Ascending aorta (tissue), 2 donors: ENCODE measurements around the gene NPDC1. TPM values are rescaled to one million over a fixed set of nuclear protein-coding genes. Genes with fewer than 3 reads are reported as not detected.
"Not testable (repeated sequence)": the region's sequence is repeated elsewhere in the genome, so short reads cannot be mapped to it uniquely, and the experiment has no call there.

Experiments
- DNase-seq, 2 donors: peaks; one replicate each; pipeline ENCODE4 v3.0.0-alpha.2; 2019; ENCODE audit warnings: low spot score in 2 of 2
- H3K27ac ChIP-seq, 2 donors: fragments of 200-600 bp; sonication (generic); one replicate each; pipeline ENCODE4 v1.5.1; 2016 to 2017; ENCODE audit warnings: mild to moderate bottlenecking in 1 of 2
- H3K27me3 ChIP-seq: fragments of 200-600 bp; sonication (generic); one replicate; pipeline ENCODE4 v1.5.1; 2017
- H3K36me3 ChIP-seq, 2 donors: fragments of 200-600 bp; sonication (generic); one replicate each; pipeline ENCODE4 v1.5.1; 2016
- H3K4me1 ChIP-seq, 2 donors: fragments of 200-600 bp; sonication (generic); one replicate each; pipeline ENCODE4 v1.5.1; 2016 to 2017; ENCODE audit warnings: mild to moderate bottlenecking in 1 of 2
- H3K4me3 ChIP-seq, 2 donors: fragments of 200-600 bp; sonication (generic); one replicate each; pipeline ENCODE4 v1.5.1; 2016 to 2017; ENCODE audit warnings: mild to moderate bottlenecking in 1 of 2
- H3K9me3 ChIP-seq, 2 donors: fragments of 200-600 bp; sonication (generic); one replicate each; pipeline ENCODE4 v1.5.1; 2016
- CTCF ChIP-seq, 3 experiments: fragments of 200-600 bp in 2 of 3; fragments of 450-650 bp in 1 of 3; sonication (generic) in 2 of 3; IDR thresholded peaks; one replicate each; pipeline ENCODE4 v1.5.1; 2016 to 2019; ENCODE audit warnings: antibody characterized with exemption in 3 of 3, mild to moderate bottlenecking in 1 of 3, moderate library complexity in 1 of 3
- intact Hi-C: fragments of 100-400 bp; cut with DNase I; formaldehyde crosslinking; loops from one replicate; pipeline ENCODE4 v1.15.1; 2023
- total RNA-seq: library from RNA; depleted of rRNA; stranded (reverse); fragments of >200 nt; gene quantifications from one replicate; pipeline ENCODE4 v1.1.0, GENCODE V29; 2016

Gene NPDC1
- total RNA-seq, 1 donor from 2014 or later = 579 TPM

- H3K4me3 ChIP-seq = no peak overlapping the region
- TF ChIP-seq CTCF (IDR thresholded peaks at IDR 0.05) = peak; percentile 85 to 99 (median 98)
- no peak for DNase-seq
- H3K36me3 ChIP-seq = no peaks in the 10 kb centered on the region
- no peaks in the 10 kb centered on the region for H3K9me3 ChIP-seq
- peaks cover 9% of the 10 kb centered on the region for H3K27me3 ChIP-seq
- intact Hi-C loops = loop anchor here (2.0 kb wide), 1 partner anchor 17 kb away; the partner anchor contains the start of gene NPDC1
- peaks cover 0 to 3% of the 10 kb centered on the region in 2 donors for H3K4me1 ChIP-seq
- no peak overlapping the region for H3K27ac ChIP-seq
Measured at GRCh38 chr9:137064027-137064879, 18.3 kb upstream of the NPDC1 start.

GRCh38 chr9:137063311-137064026, 17.5 kb upstream of the NPDC1 start:
- Histone ChIP-seq H3K27ac (no peak overlapping the region), H3K36me3 (no peaks in the 10 kb centered on the region), H3K4me1 (peaks cover 0 to 3% of the 10 kb centered on the region in 2 donors), H3K9me3 (no peaks in the 10 kb centered on the region), H3K27me3 (peaks cover 3% of the 10 kb centered on the region), H3K4me3 (no peak overlapping the region)
- intact Hi-C loops = loop anchor here (2.0 kb wide), 1 partner anchor 17 kb away; the partner anchor contains the start of gene NPDC1
- no peak for DNase-seq
- no peak for TF ChIP-seq CTCF (IDR thresholded peaks at IDR 0.05)

GRCh38 chr9:137062798-137063197, 16.8 kb upstream of the NPDC1 start:
- DNase-seq, H3K36me3 ChIP-seq, H3K4me3 ChIP-seq, H3K4me1 ChIP-seq, intact Hi-C loops, H3K9me3 ChIP-seq, H3K27me3 ChIP-seq, H3K27ac ChIP-seq: not testable (repeated sequence)

- no peak for TF ChIP-seq CTCF (IDR thresholded peaks at IDR 0.05)
- intact Hi-C loops = no loop called here
- no peak overlapping the region for H3K4me3 ChIP-seq
Measured at GRCh38 chr9:137062384-137062783, 16.4 kb upstream of the NPDC1 start.

GRCh38 chr9:137058521-137059234, 12.7 kb upstream of the NPDC1 start:
- Histone ChIP-seq H3K9me3 (no peaks in the 10 kb centered on the region), H3K27me3 (peaks cover 2% of the 10 kb centered on the region), H3K4me3 (no peak overlapping the region), H3K36me3 (no peaks in the 10 kb centered on the region), H3K27ac (no peak overlapping the region), H3K4me1 (peaks cover 5 to 10% of the 10 kb centered on the region in 2 donors)
- no peak for DNase-seq
- intact Hi-C loops = no loop called here
- no peak for TF ChIP-seq CTCF (IDR thresholded peaks at IDR 0.05)

More at GRCh38 chr9:137062384-137062783, 16.4 kb upstream of the NPDC1 start:
- DNase-seq = no peak
- no peaks in the 10 kb centered on the region for H3K36me3 ChIP-seq
- H3K4me1 ChIP-seq = peaks cover 0 to 3% of the 10 kb centered on the region in 2 donors
- H3K9me3 ChIP-seq = no peaks in the 10 kb centered on the region
- no peak overlapping the region for H3K27ac ChIP-seq
- no peaks in the 10 kb centered on the region for H3K27me3 ChIP-seq
